Ascending aorta (tissue), 2 donors: ENCODE results near the gene FAM135A. TPM values are rescaled to one million over a fixed set of nuclear protein-coding genes. Genes with fewer than 3 reads are reported as not detected.

Experiments
- DNase-seq, 2 donors: peaks; one replicate each; pipeline ENCODE4 v3.0.0-alpha.2; 2019; ENCODE audit warnings: low spot score in 2 of 2
- H3K27ac ChIP-seq, 2 donors: fragments of 200-600 bp; sonication (generic); one replicate each; pipeline ENCODE4 v1.5.1; 2016 to 2017; ENCODE audit warnings: mild to moderate bottlenecking in 1 of 2
- H3K27me3 ChIP-seq: fragments of 200-600 bp; sonication (generic); one replicate; pipeline ENCODE4 v1.5.1; 2017
- H3K36me3 ChIP-seq, 2 donors: fragments of 200-600 bp; sonication (generic); one replicate each; pipeline ENCODE4 v1.5.1; 2016
- H3K4me1 ChIP-seq, 2 donors: fragments of 200-600 bp; sonication (generic); one replicate each; pipeline ENCODE4 v1.5.1; 2016 to 2017; ENCODE audit warnings: mild to moderate bottlenecking in 1 of 2
- H3K4me3 ChIP-seq, 2 donors: fragments of 200-600 bp; sonication (generic); one replicate each; pipeline ENCODE4 v1.5.1; 2016 to 2017; ENCODE audit warnings: mild to moderate bottlenecking in 1 of 2
- H3K9me3 ChIP-seq, 2 donors: fragments of 200-600 bp; sonication (generic); one replicate each; pipeline ENCODE4 v1.5.1; 2016
- CTCF ChIP-seq, 3 experiments: fragments of 200-600 bp in 2 of 3; fragments of 450-650 bp in 1 of 3; sonication (generic) in 2 of 3; IDR thresholded peaks; one replicate each; pipeline ENCODE4 v1.5.1; 2016 to 2019; ENCODE audit warnings: antibody characterized with exemption in 3 of 3, mild to moderate bottlenecking in 1 of 3, moderate library complexity in 1 of 3
- intact Hi-C: fragments of 100-400 bp; cut with DNase I; formaldehyde crosslinking; loops from one replicate; pipeline ENCODE4 v1.15.1; 2023
- total RNA-seq: library from RNA; depleted of rRNA; stranded (reverse); fragments of >200 nt; gene quantifications from one replicate; pipeline ENCODE4 v1.1.0, GENCODE V29; 2016

Gene FAM135A
- total RNA-seq, 1 donor from 2014 or later, result 10.7 TPM

- no peaks in the 10 kb centered on the region for H3K4me1 ChIP-seq
- H3K27ac ChIP-seq, result no peak overlapping the region
- TF ChIP-seq CTCF (IDR thresholded peaks at IDR 0.05), result no peak
- H3K27me3 ChIP-seq, result no peaks in the 10 kb centered on the region
- intact Hi-C loops, result no loop called here
- H3K4me3 ChIP-seq, result no peak overlapping the region
- peaks cover 0 to 9% of the 10 kb centered on the region in 2 donors for H3K9me3 ChIP-seq
- DNase-seq, result no peak
- H3K36me3 ChIP-seq, result peaks cover 17 to 23% of the 10 kb centered on the region in 2 donors
Observed at GRCh38 chr6:70507161-70507560, 93.9 kb downstream of the FAM135A start.

- peaks cover 3 to 8% of the 10 kb centered on the region in 2 donors for H3K36me3 ChIP-seq
- H3K4me1 ChIP-seq, result no peaks in the 10 kb centered on the region
- intact Hi-C loops, result no loop called here
- no peak overlapping the region for H3K4me3 ChIP-seq
- no peak overlapping the region for H3K27ac ChIP-seq
- no peak for DNase-seq
- peaks cover 0 to 4% of the 10 kb centered on the region in 2 donors for H3K9me3 ChIP-seq
- H3K27me3 ChIP-seq, result no peaks in the 10 kb centered on the region
- no peak for TF ChIP-seq CTCF (IDR thresholded peaks at IDR 0.05)
Observed at GRCh38 chr6:70508953-70509352, 95.6 kb downstream of the FAM135A start.

GRCh38 chr6:70510600-70510999, 97.3 kb downstream of the FAM135A start:
- no peak for DNase-seq
- TF ChIP-seq CTCF (IDR thresholded peaks at IDR 0.05), result no peak
- intact Hi-C loops, result no loop called here
- Histone ChIP-seq H3K27ac (no peak overlapping the region), H3K36me3 (no peaks in the 10 kb centered on the region), H3K9me3 (no peaks in the 10 kb centered on the region), H3K4me1 (no peaks in the 10 kb centered on the region), H3K27me3 (no peaks in the 10 kb centered on the region), H3K4me3 (no peak overlapping the region)

- DNase-seq, result no peak
- no peaks in the 10 kb centered on the region for H3K27me3 ChIP-seq
Observed at GRCh38 chr6:70518723-70519122, 105.4 kb downstream of the FAM135A start.

GRCh38 chr6:70520575-70520974, 107.3 kb downstream of the FAM135A start:
- H3K9me3 ChIP-seq, result no peaks in the 10 kb centered on the region
- H3K27ac ChIP-seq, result no peak overlapping the region
- H3K27me3 ChIP-seq, result no peaks in the 10 kb centered on the region
- H3K4me1 ChIP-seq, result no peaks in the 10 kb centered on the region
- peak in 1 of 3 experiments; percentile 17 for TF ChIP-seq CTCF (IDR thresholded peaks at IDR 0.05)
- peaks cover 0 to 4% of the 10 kb centered on the region in 2 donors for H3K36me3 ChIP-seq
- no peak overlapping the region for H3K4me3 ChIP-seq
- intact Hi-C loops, result no loop called here
- DNase-seq, result no peak

More at GRCh38 chr6:70518723-70519122, 105.4 kb downstream of the FAM135A start:
- intact Hi-C loops, result no loop called here
- Histone ChIP-seq H3K36me3 (no peaks in the 10 kb centered on the region), H3K4me3 (no peak overlapping the region), H3K27ac (no peak overlapping the region), H3K4me1 (no peaks in the 10 kb centered on the region), H3K9me3 (no peaks in the 10 kb centered on the region)
- no peak for TF ChIP-seq CTCF (IDR thresholded peaks at IDR 0.05)

GRCh38 chr6:70524721-70525286, 111.5 kb downstream of the FAM135A start:
- no peak overlapping the region for H3K4me3 ChIP-seq
- no peak for DNase-seq
- peaks cover 0 to 4% of the 10 kb centered on the region in 2 donors for H3K36me3 ChIP-seq
- H3K27ac ChIP-seq, result no peak overlapping the region
- no peaks in the 10 kb centered on the region for H3K4me1 ChIP-seq
- intact Hi-C loops, result no loop called here
- TF ChIP-seq CTCF (IDR thresholded peaks at IDR 0.05), result no peak
- no peaks in the 10 kb centered on the region for H3K9me3 ChIP-seq
- H3K27me3 ChIP-seq, result no peaks in the 10 kb centered on the region
